Ishikawa (cell line): ENCODE results near the gene ANXA6.

Source experiments
- CEBPB ChIP-seq: IDR thresholded peaks from 2 replicates; pipeline ENCODE4 v1.6.1; 2012
- CREB1 ChIP-seq: IDR thresholded peaks from 2 replicates; pipeline ENCODE4 v1.6.1; 2012; ENCODE audit warnings: low read depth
- EGR1 ChIP-seq: IDR thresholded peaks from 2 replicates; pipeline ENCODE4 v1.6.1; 2012
- EP300 ChIP-seq: IDR thresholded peaks from 2 replicates; pipeline ENCODE4 v1.6.1; 2012; ENCODE audit warnings: borderline replicate concordance
- FOXM1 ChIP-seq: IDR thresholded peaks from 2 replicates; pipeline ENCODE4 v1.6.1; 2012; ENCODE audit warnings: low read depth, borderline replicate concordance
- MAX ChIP-seq: IDR thresholded peaks from 2 replicates; pipeline ENCODE4 v1.6.1; 2012
- NFIC ChIP-seq: IDR thresholded peaks from 2 replicates; pipeline ENCODE4 v1.6.1; 2012
- RAD21 ChIP-seq: IDR thresholded peaks from 2 replicates; pipeline ENCODE4 v1.6.1; 2012; ENCODE audit warnings: low read depth
- REST ChIP-seq: IDR thresholded peaks from 2 replicates; pipeline ENCODE4 v1.6.1; 2012; ENCODE audit warnings: low read depth, mild to moderate bottlenecking
- TAF1 ChIP-seq: IDR thresholded peaks from 2 replicates; pipeline ENCODE4 v1.6.1; 2012; ENCODE audit warnings: low read depth, mild to moderate bottlenecking
- TCF12 ChIP-seq: IDR thresholded peaks from 2 replicates; pipeline ENCODE4 v1.6.1; 2012; ENCODE audit warnings: low read depth
- TEAD4 ChIP-seq: IDR thresholded peaks from 2 replicates; pipeline ENCODE4 v1.6.1; 2012
- USF1 ChIP-seq: IDR thresholded peaks from 2 replicates; pipeline ENCODE4 v1.6.1; 2012
- YY1 ChIP-seq: IDR thresholded peaks from 2 replicates; pipeline ENCODE4 v1.6.1; 2012; ENCODE audit warnings: low read depth
- ZBTB7A ChIP-seq: IDR thresholded peaks from 2 replicates; pipeline ENCODE4 v1.6.1; 2012; ENCODE audit warnings: low read depth

The ANXA6 gene

GRCh38 chr5:151157426-151158286, at the start of gene ANXA6:
Gene ANXA6, minus strand, starts transcription at chr5:151157779. Its CDS starts 9,878 bp downstream, at chr5:151147901.
- peak; percentile 97 for TF ChIP-seq USF1
- TF ChIP-seq REST, result no peak
- peak; percentile 20; the same call in 1 of the 2 replicates for TF ChIP-seq EP300
- peak; percentile 65 for TF ChIP-seq NFIC
- no peak for TF ChIP-seq CREB1
- no peak for TF ChIP-seq EGR1
- TF ChIP-seq MAX, result peak; percentile 89
- no peak for TF ChIP-seq FOXM1
- no peak for TF ChIP-seq CEBPB
- TF ChIP-seq YY1, result no peak
- peak; percentile 74; the same call in 1 of the 2 replicates for TF ChIP-seq ZBTB7A
- TF ChIP-seq RAD21, result no peak
- no peak for TF ChIP-seq TEAD4
- TF ChIP-seq TCF12, result 0 out of 2 replicates have a peak, but pooled peaks have one; percentile 54
- no peak for TF ChIP-seq TAF1

GRCh38 chr5:151205411-151205810, 47.8 kb upstream of the ANXA6 start:
- no peak for TF ChIP-seq CREB1
- TF ChIP-seq EGR1, result no peak
- TF ChIP-seq FOXM1, result no peak
- no peak for TF ChIP-seq USF1
- TF ChIP-seq NFIC, result no peak
- no peak for TF ChIP-seq REST
- no peak for TF ChIP-seq TEAD4
- TF ChIP-seq CEBPB, result no peak
- no peak for TF ChIP-seq ZBTB7A
- TF ChIP-seq TCF12, result no peak
- no peak for TF ChIP-seq RAD21

- TF ChIP-seq MAX (no peak), CEBPB (no peak), EP300 (no peak), EGR1 (no peak), ZBTB7A (no peak), TEAD4 (no peak), NFIC (no peak), YY1 (no peak), CREB1 (no peak), TAF1 (no peak), FOXM1 (no peak), REST (no peak), TCF12 (no peak), RAD21 (no peak), USF1 (no peak)
Observed at GRCh38 chr5:151204051-151204450, 46.5 kb upstream of the ANXA6 start.
